Measurements from ENCODE around the gene GRIFIN. TPM values are rescaled to one million over a fixed set of nuclear protein-coding genes. Genes with fewer than 3 reads are reported as not detected.
A peak's percentile ranks its signal among the peaks of the same experiment; 100 is the strongest.

The GRIFIN gene
- total and polyA plus RNA-seq, 9 of the 15 experiments (the other 6 are each of a cell fraction or from before 2014, with no cell fraction given) = not detected

DNA sequence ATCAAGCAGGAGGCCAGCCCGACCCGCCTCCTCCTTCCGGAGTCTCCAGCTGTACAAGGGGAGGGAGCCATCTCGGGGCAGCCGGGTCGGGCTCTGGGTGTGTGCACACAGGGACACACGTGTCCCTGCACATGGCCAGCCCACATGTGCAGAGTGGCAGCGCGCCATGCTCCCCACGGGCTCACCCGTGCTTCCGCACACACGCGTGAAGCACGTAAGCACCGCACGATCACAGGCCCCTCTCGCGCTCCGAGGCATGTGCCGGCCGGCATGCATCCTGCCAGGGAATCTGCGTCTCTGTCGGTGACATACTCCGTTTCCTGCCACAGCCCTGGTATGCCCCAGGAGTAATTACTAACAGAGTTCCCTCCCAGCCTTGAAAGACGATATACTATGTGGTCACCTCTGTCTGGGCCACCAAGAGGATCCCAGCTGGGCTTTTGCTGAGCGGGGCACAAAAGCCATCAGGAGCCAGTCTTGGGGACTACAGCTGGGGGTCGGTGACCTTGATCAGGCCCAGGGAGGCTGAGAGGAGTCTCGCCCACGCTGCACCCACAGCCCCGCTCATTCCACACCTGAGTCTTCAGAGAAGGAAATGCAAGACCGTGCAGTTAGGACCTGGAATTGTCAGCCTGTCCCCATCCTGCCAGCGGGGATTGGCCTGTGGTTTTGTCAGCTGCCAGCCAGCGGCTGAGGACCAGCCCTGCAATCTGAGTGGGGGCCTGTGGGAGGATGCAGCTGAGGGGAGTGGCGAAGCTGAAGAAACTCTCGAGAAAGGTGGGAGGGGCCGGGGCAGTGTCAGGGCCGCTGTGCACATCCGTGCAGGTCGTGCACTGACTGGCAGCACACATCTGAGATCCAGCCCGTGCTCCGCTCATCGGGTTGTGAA, 32.4 kb upstream of the GRIFIN start:
- H2AFZ ChIP-seq (ENCODE audit: low read depth, low read length) = no peak overlapping the region
- POLR2A ChIA-PET = interaction anchor here (0.6 to 1.6 kb wide), 3 partner anchors 10 to 12 kb away, joined by 3 to 8 read pairs (median 3); no protein-coding TSS in a partner anchor
- TF ChIP-seq TFAP4 (CRISPR knock-in tag; IDR thresholded peaks at IDR 0.05; ENCODE audit: borderline replicate concordance) = peak; percentile 58; the same call in 1 of the 2 replicates
- peak; percentile 18; the same call in 1 of the 2 replicates for TF ChIP-seq VEZF1 (CRISPR knock-in tag; IDR thresholded peaks at IDR 0.05)
- peak; percentile 63; the same call in 1 of the 2 replicates for TF ChIP-seq ZNF766 (CRISPR knock-in tag; conservative IDR thresholded peaks at IDR 0.05)
- TF ChIP-seq RREB1 (CRISPR knock-in tag; IDR thresholded peaks at IDR 0.05) = no peak
- in situ Hi-C loops (cut with MboI) (no loop called here), intact Hi-C loops (cut with micrococcal nuclease) (no loop called here)
- peaks cover 4 to 70% of the 10 kb centered on the region in 2 experiments; a peak in 4 of 5 replicates for H3K4me1 ChIP-seq (replicated peaks in 1 of 2; ENCODE audit: control insufficient read depth in 2 of 2, insufficient read depth in 2 of 2, low read length in 2 of 2)
- ATAC-seq = peak; percentile 12
- no peaks in the 10 kb centered on the region for H3K79me2 ChIP-seq (ENCODE audit: control insufficient read depth, insufficient read depth, low read length)
- H3K4me2 ChIP-seq (ENCODE audit: insufficient read depth, low read length) = no peak overlapping the region
- BruUV-seq (replicated peaks) = no TSS peak
- no peaks in the 10 kb centered on the region for H3K36me3 ChIP-seq (ENCODE audit: control insufficient read depth, insufficient read depth, low read length)
- H3K9me3 ChIP-seq (replicated peaks; ENCODE audit: control insufficient read depth, insufficient read depth, low read depth, low read length) = no peaks in the 10 kb centered on the region
- CTCF ChIA-PET (ENCODE audit: low intra/inter-chr PET ratio) = no interaction called here
- H3K27me3 ChIP-seq (ENCODE audit: control insufficient read depth in 2 of 2, insufficient read depth in 2 of 2, low read length in 2 of 2) = peaks cover 2 to 52% of the 10 kb centered on the region in 2 experiments; a peak in 2 of 5 replicates
- peak overlapping the region in 1 of 2 experiments; percentile 68; a peak in 2 of 4 replicates for H3K9ac ChIP-seq (ENCODE audit: insufficient read depth in 1 of 2, low read depth in 2 of 2, low read length in 2 of 2)
- H3K4me3 ChIP-seq = no peak overlapping the region
- H3K9me1 ChIP-seq (ENCODE audit: control insufficient read depth, insufficient read depth, low read length) = no peaks in the 10 kb centered on the region
- no peak for FAIRE-seq
- no peaks in the 10 kb centered on the region for H4K20me1 ChIP-seq (replicated peaks; ENCODE audit: control insufficient read depth, insufficient read depth, low read length)
- WGBS (ENCODE audit: insufficient coverage, low coverage, missing lambda C conversion rate) = 36% methylated on average over 40 of the region's 43 CpGs
- H3K27ac ChIP-seq (ENCODE audit: extremely low read depth, low read depth, low read length) = no peak overlapping the region
- DNase-seq (ENCODE audit: extremely low read depth in 1 of 4, low spot score in 3 of 4) = peak in 3 of 4 experiments; percentile 38 to 67 (median 62)
